WI38 (cell line): ENCODE data around the gene SLC1A7.

Experiments used
- H3K4me3 ChIP-seq: 2 replicates; pipeline ENCODE4 v1.5.1; 2011; ENCODE audit warnings: low read depth, mild to moderate bottlenecking, control low read depth, low read length
- TF ChIP-seq, protein P1 (sequence below): IDR thresholded peaks from 2 replicates; pipeline ENCODE4 v1.5.1; 2012; ENCODE audit warnings: low read depth, mild to moderate bottlenecking, control low read depth, low read length

Gene SLC1A7

DNA sequence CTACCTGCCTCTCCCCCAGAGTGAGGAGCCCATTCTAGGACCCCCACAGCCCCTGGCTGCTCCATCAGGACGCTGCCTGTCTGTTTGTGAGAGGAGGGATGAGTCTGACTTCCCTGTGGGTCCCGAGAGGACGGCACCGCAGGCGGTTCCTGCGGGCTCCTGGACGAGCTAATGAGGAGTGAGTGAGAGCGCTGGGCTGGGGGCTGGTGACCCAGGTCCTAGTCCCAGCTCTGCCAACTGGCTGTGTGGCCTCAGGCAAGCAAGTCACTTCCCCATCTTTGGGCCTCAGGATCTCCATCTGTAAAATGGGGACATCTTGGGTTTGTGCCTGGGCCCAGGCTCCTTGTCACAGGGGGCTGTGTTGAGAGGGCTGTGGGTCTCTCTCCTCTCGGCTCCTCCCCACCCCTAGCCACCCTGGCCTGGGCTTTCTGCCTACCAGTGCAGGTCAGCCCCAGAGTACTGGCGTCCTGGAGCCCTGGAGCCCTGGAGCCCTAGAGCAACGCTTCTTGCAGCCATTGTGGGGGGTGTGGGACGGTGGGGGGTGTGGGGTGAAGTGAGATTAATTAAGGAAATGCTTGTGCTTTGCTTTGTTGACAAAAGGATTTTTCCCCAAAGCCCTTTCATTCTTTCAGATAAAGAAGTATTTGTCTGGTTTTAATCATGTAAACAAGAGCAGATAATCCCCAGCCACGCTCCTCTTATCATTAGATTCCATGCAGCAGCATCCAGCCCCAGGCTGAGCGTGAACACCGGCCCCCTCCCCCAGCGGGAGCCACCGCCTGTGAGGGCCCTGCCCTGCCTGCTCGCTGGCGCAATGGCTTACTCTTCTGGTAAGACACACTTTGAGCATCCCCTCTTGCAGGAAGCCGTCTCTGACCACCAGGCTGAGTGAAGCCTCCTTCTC is 26.8 kb downstream of the SLC1A7 start:
- no peak overlapping the region for H3K4me3 ChIP-seq
- TF ChIP-seq, protein P1, sequence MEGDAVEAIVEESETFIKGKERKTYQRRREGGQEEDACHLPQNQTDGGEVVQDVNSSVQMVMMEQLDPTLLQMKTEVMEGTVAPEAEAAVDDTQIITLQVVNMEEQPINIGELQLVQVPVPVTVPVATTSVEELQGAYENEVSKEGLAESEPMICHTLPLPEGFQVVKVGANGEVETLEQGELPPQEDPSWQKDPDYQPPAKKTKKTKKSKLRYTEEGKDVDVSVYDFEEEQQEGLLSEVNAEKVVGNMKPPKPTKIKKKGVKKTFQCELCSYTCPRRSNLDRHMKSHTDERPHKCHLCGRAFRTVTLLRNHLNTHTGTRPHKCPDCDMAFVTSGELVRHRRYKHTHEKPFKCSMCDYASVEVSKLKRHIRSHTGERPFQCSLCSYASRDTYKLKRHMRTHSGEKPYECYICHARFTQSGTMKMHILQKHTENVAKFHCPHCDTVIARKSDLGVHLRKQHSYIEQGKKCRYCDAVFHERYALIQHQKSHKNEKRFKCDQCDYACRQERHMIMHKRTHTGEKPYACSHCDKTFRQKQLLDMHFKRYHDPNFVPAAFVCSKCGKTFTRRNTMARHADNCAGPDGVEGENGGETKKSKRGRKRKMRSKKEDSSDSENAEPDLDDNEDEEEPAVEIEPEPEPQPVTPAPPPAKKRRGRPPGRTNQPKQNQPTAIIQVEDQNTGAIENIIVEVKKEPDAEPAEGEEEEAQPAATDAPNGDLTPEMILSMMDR = no peak

DNA sequence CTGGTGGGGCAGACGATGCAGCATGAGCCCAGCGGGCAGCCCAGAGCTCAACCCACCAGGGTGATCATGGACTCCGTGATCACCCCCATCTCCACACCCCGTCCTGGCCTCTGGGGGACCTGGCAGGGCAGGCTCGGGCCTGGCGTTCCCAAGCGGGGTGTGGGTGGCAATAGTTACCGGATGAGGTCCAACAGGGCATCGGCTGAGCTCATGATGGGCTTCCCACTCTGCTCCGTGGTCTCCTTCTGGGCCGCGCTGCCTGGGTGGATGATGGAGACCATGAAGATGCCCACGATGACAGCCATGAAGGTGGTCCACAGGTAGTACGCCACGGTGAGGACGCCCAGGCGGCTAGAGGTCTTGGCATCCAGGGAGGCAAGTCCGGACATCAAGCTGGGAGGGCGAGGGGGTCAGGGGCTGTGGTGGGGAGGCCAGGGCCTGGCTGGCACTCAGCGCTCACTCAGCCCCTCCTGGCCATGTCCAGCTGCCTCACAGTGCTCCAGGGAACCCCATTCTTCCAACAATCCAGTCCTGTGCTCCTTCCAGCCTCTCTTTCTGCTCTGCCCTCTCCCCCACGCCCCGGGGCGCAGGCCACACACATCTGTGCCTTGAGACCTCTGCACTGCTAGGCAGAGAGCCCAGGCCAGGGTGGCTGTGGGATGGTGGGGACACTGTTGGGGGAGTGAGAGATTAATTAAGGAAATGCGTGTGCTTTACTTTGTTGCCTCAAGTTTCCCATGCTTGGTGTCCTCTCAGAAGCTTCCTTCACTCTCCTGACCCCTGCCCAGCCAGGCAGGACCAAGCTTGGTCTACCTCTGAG is 27.6 kb downstream of the SLC1A7 start:
- TF ChIP-seq, protein P1 = no peak
- no peak overlapping the region for H3K4me3 ChIP-seq

DNA sequence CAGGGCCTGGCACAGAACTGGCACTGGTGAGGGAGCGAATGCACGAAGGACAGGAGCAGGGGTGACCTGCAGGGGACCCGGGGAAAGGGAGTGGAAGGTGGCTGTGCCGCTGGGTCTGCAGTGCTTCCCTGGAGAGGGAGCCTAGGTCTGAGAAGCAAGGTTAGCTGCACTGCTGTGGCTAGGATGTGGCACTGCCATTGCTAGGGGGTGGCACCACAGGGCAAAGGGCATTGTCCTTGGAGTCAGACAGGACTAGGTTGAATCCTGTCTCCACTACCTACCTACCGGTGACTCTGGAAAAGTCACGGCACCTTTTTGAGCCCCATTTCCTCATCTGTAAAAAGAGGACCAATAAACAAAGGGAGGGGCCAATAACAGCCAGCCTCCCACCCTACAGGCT is 28.3 kb downstream of the SLC1A7 start:
- TF ChIP-seq, protein P1 = no peak
- H3K4me3 ChIP-seq = no peak overlapping the region

DNA sequence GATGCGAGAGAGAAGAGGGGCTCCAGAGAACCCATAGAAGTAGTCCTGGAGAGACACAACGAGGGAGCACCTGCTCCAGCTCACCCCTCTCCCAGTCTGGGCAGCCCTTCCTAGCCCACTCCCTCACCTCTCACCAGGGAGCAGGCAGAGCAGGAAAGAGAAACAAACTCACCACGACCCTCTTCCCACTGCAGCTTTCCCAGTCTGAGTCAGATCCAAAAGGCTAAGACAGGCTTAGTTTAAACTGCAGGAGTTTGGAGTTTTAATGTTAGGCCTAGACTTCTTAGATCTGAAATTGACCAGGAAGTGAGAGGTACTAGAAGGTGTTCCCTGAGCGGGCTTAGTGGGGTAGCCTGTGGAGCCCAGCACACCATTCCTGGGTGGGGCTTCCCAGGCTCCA is 29.6 kb downstream of the SLC1A7 start:
- TF ChIP-seq, protein P1 = no peak
- no peak overlapping the region for H3K4me3 ChIP-seq

DNA sequence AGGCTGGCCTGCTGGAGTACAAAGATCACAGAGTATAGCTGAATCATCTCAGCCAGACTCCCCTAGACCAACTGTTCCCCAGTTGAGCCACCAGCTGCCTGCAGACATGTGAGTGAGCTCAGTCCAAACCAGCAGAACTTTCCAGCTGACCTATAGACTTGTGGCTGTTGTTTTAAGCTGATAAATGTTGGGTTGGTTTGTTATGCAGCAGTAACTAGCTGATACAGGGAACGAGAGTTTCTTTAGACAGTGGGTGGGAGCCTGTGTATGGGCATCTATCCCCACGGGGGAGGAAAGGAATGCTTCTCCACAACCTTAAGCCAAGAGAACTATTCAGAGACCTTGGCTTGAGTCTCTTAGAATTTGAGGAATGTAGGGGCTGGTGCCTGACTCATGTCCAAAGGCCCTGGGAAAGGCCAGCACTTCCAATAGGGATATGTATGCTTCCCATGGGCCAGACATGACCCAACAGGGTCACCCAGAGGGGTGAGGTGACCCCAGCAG is 30.1 kb downstream of the SLC1A7 start:
- H3K4me3 ChIP-seq = no peak overlapping the region
- TF ChIP-seq, protein P1 = no peak

DNA sequence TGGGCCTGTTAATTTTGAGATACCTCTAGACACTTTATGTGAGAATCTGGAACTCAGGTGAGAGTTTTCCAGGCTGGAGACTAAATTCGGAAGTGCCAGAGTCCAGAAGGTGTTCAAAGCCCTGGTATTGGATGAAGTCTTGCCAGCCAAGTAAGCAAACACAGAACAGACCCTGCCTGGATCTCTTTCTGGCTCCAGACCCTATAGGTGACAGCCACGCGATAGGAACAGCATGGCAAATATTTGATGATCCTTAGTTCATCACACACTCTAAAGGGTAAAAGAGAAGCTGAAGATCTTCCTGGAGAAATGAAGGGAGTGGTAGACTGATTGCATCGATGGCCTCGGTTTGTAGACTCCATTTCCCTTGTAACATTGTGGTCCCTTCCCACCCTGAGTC is 30.7 kb downstream of the SLC1A7 start:
- TF ChIP-seq, protein P1 = no peak
- no peak overlapping the region for H3K4me3 ChIP-seq
